HG02981 (cell line): ENCODE measurements around the gene PHLDB2.

Experiments used
- ATAC-seq: cut with Tn5 transposase; IDR thresholded peaks from one replicate; pipeline ENCODE4 v1.9.1; 2021; ENCODE audit warnings: mild to moderate bottlenecking, moderate library complexity; ENCODE audit not compliant: unreplicated experiment

The PHLDB2 gene

GRCh38 chr3:112013058-112013783, 154.2 kb downstream of the PHLDB2 start:
- peak; percentile 82 for ATAC-seq

- ATAC-seq: peak; percentile 11
These were observed 154.7 kb downstream of the PHLDB2 start for GRCh38 chr3:112013784-112014143.

GRCh38 chr3:112017091-112017490, 158.0 kb downstream of the PHLDB2 start:
- no peak for ATAC-seq

- no peak for ATAC-seq
These were observed 159.6 kb downstream of the PHLDB2 start for GRCh38 chr3:112018712-112019111.

GRCh38 chr3:112019716-112020115, 160.7 kb downstream of the PHLDB2 start:
- ATAC-seq: no peak

- ATAC-seq: no peak
These were observed 161.6 kb downstream of the PHLDB2 start for GRCh38 chr3:112020674-112021085.
